ENCODE results near the gene CNTLN.
"Not testable (repeated sequence)": the region's sequence is repeated elsewhere in the genome, so short reads cannot be mapped to it uniquely, and the experiment has no call there.

CNTLN gene

GRCh38 chr9:17519761-17520160 lies 384.9 kb downstream of the CNTLN start:
- DNase-seq, result no peak

GRCh38 chr9:17520268-17521064 lies 385.6 kb downstream of the CNTLN start:
- no peak for DNase-seq

- DNase-seq, result no peak
These were observed 386.4 kb downstream of the CNTLN start for GRCh38 chr9:17521100-17521855.

DNA sequence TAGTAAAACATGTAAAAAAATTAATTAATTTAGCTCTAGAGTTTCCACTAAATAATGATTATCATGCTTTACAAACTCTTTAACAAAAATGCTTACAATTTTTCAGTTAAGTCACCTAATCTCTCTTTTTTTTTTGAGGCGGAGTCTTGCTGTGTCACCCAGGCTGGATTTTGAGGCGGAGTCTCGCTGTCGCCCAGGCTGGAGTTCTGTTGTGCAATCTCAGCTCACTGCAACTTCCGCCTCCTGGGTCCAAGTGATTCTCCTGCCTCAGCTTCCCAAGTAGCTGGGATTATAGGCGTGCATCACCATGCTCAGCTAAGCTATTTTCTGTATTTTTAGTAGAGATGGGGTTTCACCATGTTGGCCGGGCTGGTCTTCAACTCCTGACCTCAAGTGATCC lies 391.9 kb downstream of the CNTLN start:
- not testable (repeated sequence) for DNase-seq

- DNase-seq, result no peak
These were observed 394.0 kb downstream of the CNTLN start for GRCh38 chr9:17528859-17529258.

- DNase-seq, result no peak
These were observed 396.9 kb downstream of the CNTLN start for GRCh38 chr9:17531642-17532254.

- DNase-seq, result no peak
These were observed 397.6 kb downstream of the CNTLN start for GRCh38 chr9:17532461-17532860.

- DNase-seq, result no peak
These were observed 400.3 kb downstream of the CNTLN start for GRCh38 chr9:17535176-17535575.

GRCh38 chr9:17536027-17536426 lies 401.2 kb downstream of the CNTLN start:
- DNase-seq, result no peak

DNA sequence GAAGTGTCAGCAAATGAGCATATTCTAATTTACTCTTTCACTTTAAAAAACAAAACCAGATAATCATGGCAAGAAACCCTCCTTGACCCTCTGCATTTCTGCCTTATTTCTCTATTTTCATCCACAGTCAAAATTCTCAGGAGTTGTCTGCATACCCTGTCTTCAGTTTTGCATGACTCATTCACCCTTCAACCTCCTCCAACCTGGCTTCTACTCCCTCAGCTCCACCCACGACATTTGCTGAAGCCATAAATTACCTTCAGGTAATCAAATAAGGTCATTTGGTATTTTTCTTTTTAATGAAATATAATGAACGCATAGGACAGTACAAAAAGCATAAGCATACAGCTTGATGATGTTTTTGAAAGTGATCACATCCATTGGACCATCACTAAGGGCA lies 416.2 kb downstream of the CNTLN start:
- no peak for DNase-seq
